ENCODE results near the gene SCYGR2.

The SCYGR2 gene

GRCh38 chr2:227613272-227613660, 14.6 kb downstream of the SCYGR2 start:
- DNase-seq, result no peak

- DNase-seq, result no peak
Observed at GRCh38 chr2:227614246-227614645, 15.6 kb downstream of the SCYGR2 start.

- DNase-seq, result no peak
Observed at GRCh38 chr2:227614740-227615139, 16.0 kb downstream of the SCYGR2 start, which contains the start of gene SCYGR3. SCYGR3 (minus strand) TSS chr2:227614840; CDS start chr2:227614840, 0 bp downstream.

DNA sequence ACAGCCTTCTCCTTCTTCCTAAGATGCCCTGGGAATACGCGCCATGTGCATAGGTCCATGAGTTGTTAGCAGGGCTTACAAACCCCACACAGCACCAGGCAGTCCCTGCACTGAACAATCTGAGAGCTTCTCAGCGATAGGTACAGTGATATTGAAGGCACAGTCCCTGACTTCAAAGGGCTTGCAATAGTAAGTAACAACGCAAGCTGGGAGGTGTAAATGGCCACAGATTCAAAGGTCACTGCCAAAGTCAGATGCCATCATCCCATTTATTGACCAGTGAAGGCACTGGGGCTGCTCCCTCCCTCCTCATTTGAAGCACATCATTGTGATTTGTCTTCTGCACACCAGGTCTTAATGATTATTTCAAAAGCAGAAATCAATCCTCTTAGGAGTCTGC, 16.5 kb downstream of the SCYGR2 start:
- DNase-seq, result no peak

DNA sequence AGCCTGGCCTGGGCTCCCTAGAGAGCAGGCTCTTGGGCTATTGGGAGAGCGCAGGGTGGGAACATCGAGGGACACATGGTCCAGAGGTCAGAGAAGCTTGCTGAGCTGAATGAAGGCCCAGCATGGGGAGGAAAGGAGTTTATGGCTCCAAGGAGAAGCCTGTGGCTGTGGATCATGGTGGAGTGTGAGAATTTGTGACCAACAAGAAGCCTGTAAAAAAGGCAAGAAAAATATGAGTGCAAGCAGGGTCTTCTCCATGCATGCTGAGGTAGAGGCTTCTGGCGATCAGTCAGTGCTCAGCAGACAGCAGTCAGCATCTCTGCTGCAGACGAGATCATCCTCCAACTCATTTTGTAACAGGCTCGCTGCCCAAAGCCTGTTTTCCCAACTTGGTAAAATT, 17.2 kb downstream of the SCYGR2 start:
- DNase-seq, result no peak

- no peak for DNase-seq
Observed at GRCh38 chr2:227616631-227617030, 17.9 kb downstream of the SCYGR2 start.

GRCh38 chr2:227617316-227618230, 18.9 kb downstream of the SCYGR2 start, which contains the start of gene SCYGR4:
SCYGR4 (plus strand) TSS chr2:227617498; CDS start chr2:227617498, 0 bp downstream.
- DNase-seq, result no peak

DNA sequence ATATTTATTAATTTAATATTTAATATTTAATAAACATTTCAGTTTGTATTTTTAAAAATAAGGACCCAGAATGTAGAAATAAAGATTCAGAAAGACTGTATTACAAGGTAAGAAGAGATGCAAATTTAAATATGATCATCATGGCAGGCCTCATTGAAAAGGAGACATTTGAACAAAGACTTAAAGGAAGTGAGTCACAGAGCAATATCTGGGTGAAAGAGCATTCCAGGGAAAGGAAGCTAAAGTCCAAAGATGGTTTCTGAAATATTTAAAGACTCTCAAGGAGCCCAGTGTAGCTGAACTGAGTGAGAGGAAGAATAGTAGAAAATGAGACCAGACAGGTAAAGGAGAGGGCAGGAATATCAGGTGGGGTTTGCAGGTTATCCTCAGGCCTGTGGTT, 24.5 kb downstream of the SCYGR2 start:
- no peak for DNase-seq

DNA sequence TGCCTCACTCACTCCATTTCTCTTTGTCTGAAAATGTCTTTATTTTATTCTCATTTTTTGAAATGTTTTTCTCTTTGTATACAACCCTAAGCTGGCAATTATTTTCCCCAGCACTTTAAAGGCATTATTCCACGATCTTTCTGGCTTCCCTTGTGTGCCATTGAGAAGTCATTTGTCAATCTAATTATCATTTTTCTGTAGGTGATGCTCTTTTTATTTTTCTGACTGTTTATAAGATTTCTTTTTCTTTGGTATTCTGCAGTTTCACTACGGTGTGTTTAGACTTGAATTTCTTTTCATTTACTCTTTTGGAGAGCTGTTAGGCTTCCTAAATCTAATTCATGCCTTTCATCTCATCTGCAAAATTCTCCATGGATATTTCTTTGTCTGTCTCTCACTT, 26.7 kb downstream of the SCYGR2 start:
- no peak for DNase-seq

- no peak for DNase-seq
Observed at GRCh38 chr2:227626580-227627151, 28.0 kb downstream of the SCYGR2 start.

- no peak for DNase-seq
Observed at GRCh38 chr2:227627769-227628168, 29.1 kb downstream of the SCYGR2 start.

- DNase-seq, result no peak
Observed at GRCh38 chr2:227629435-227629834, 30.7 kb downstream of the SCYGR2 start.

DNA sequence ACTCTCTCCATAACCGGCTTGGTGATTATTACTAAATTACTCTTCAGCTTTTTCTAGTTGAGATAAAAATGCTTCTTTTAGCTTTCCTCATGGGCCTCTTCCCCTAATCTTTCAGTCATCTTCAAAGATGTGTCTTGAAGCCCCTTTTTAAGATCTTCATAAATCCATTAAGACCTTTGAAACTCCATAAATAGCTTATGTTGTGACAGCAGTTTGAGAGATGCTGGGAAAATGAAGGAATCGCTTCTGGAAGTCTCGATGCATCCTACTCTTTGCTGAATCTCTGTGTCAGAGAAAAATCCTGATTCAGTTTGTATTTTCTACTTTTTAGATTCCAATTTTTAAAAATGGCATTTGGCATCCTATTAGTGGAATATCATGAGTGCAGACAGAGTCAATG, 31.6 kb downstream of the SCYGR2 start:
- no peak for DNase-seq

GRCh38 chr2:227632827-227633226, 34.1 kb downstream of the SCYGR2 start:
- DNase-seq, result no peak

DNA sequence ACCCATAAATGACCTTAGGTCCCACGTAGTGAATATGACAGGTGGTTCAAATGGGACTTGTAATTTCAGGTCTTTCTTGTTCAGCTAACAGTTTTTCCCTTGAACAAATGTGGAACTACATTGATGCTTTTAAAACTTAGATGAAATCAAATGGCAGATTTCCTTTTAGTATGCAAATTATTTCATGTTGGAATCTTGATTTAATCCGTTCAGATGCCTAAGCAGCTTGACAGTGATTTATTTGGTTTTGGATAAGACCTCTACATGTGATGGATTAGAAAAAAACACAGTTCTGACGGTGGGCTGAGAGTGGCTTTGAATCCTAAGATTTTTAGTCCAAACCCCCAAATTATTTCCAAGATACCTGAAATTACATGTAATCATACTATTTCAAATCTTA, 35.5 kb downstream of the SCYGR2 start:
- DNase-seq, result no peak

DNA sequence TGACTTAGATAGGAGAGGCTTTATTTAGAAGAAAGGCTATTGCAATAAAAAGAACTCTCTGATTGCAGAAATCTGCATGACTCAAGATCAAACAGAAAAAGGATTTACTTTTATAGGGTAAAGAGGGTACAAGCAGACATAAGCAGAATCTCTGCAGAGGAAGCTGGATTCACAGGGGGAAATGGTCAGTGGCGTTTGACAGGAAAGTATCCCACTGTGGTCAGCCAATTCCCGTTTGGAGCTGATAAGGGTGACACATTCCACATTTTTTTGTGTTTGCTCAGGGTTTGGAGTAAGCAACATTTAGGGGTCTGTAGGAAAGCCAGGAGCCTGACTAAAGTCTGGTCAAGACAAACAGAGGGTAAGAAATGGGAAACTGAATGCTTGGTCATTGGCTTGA, 44.0 kb downstream of the SCYGR2 start:
- no peak for DNase-seq

- no peak for DNase-seq
Observed at GRCh38 chr2:227643990-227644551, 45.4 kb downstream of the SCYGR2 start.
